ENCODE measurements around the gene TMEM131.

The TMEM131 gene

DNA sequence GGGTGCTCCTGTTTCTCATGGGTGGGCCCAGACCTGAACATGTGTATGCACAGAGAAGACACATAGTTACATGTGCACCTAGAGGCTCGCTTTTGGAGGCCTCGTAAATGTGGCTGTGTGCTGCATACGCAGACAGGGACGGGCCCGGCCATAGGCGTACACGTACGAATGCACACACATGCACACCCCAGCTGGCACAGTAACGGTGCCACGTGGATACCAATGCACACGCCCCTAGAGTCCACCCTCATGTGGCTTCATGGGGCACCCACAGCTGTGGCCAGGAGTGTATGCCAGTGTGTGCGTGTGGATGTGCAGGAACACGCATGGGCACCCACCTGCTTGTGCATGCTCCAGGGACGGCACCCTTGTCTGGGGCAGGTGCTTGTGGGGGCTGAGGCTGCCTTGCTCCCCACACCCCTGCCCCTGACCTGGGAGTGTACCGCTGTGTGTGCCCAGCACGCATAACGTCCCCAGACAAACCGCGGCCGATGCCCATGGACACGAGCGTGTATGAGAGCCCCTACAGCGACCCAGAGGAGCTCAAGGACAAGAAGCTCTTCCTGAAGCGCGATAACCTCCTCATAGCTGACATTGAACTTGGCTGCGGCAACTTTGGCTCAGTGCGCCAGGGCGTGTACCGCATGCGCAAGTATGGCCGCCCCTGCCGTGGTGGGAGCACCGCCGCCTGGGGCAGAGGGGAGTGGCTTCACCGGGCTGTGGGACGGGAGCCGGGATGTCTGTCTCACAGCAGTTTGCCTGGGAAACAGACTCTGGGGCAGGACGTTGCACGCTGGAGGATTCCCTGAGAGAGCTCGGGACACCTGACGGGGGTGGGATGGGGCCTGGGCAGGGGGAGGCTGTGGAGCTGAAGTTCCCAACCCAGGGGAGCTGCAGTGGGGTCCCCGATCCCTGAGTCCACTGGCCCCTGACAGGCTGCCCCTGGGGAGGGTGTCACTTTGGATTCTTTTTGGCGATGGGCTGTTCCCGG is 261.4 kb downstream of the TMEM131 start:
- peak; percentile 7 for DNase-seq

DNA sequence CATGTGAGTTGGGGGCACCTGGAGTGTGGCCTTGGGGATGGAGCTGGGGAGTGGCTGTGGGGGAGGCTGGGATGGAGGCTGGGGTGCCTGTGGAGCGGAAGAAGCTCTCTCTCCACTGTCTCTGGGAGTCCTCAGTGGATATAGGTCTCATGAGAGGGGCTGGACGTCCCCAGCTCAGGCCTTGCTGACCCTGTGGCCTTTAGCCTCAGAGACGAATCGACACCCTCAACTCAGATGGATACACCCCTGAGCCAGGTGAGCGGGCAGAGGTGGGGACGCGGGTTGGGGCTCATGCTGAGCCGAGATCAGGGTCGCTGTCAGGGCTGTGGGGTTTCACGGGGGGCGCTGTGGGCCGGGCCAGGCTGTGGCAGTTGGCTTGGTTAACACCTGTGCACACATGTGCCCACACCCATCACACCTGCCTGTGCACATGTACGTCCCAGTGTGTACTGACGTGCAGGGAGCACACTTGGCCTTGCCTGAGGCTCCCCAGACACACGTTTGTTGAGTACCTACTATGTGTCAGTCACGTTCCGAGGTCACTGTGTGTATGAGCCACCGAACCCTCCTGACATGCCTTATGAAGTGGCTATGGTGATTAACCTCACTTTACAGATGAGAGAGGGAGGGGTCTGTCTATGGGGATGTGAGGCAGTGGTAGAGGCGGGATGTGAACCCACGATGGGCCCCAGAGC is 262.3 kb downstream of the TMEM131 start:
- DNase-seq = peak; percentile 7

DNA sequence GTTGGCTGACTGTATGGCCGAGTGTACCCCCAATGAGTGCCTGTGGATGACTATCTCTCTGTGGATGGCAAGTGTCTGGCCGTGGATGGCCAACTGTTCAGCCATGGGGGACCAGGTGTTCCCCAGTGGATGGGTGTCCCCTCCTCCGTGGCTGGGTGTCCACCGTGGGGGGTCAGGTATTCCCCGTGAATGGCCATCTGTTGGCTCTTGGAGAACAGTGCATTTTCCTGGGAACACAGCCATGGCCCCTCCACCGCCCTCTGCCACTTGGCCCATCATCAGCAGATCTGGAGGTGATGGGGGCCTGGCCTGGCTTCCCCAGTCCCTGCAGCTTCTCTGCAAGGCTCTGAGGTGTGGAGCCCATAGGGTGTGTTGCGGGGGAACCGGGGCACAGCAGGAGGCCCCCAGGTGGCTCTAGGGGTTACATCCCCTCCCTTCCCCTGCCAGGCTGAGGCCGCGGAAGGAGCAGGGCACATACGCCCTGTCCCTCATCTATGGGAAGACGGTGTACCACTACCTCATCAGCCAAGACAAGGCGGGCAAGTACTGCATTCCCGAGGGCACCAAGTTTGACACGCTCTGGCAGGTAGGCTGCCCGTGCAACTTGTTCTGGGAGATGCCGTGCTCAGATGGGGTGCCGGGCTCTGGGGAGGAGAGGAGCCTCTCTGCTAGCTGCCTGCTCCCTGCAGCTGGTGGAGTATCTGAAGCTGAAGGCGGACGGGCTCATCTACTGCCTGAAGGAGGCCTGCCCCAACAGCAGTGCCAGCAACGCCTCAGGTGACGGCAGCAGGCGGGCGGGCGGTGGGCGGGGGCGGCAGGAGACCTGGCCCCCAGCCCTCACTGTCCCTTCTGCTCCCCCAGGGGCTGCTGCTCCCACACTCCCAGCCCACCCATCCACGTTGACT is 263.1 kb downstream of the TMEM131 start:
- no peak for DNase-seq

DNA sequence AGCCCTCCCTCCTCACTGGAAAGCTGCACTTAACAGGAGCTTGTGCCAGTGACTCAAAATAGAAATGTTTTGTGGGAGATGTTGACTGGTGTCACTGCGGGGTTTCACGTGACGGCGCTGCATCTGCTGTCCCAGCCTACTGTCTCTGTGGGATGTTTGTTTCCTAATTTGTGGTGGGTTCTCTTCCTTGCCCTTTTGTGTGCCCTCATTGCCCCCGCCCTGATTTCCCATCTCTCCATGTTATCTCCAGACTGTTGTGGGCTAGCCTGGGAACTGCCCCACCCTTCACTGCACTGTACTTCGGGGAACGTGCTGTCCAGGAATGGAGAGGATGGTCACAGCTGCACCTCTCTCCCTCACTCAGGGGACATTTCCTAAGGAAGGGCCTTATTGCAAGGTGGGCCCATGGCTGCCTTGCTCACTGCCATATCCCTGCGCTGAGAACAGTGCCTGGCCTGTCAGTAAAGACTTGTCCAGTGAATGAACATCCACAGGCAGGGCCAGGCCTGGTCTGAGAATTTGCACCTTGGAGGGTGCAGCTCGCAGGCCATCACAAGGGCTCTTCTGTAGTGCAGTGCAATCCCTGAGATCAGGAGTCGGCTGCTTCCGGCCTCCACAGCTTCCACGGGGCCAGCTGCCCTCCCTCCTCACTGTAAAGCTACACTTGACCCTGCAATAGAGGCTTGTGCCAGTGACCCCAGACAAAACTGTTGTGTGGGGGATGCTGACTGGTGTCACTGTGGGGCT is 264.3 kb downstream of the TMEM131 start:
- no peak for DNase-seq

DNA sequence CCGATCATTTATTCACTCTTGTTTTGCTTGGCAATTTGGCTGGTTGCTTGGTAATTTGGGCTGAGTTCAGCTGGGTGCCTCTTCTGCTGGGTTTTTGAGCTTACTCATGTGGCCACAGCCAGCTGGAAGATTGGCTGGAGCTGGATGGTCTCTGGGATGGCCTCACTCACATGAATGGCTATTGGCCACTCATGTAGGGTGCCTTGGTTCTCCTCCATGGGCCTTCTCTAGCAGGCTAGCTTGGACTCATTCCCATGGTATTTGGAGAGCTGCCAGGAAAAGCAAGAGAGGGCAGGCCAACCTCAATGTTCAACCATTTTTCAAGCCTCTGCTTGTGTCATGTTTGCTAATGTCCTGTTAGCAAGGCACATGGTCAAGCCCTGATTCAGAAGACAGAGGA is 265.5 kb downstream of the TMEM131 start:
- no peak for DNase-seq

DNA sequence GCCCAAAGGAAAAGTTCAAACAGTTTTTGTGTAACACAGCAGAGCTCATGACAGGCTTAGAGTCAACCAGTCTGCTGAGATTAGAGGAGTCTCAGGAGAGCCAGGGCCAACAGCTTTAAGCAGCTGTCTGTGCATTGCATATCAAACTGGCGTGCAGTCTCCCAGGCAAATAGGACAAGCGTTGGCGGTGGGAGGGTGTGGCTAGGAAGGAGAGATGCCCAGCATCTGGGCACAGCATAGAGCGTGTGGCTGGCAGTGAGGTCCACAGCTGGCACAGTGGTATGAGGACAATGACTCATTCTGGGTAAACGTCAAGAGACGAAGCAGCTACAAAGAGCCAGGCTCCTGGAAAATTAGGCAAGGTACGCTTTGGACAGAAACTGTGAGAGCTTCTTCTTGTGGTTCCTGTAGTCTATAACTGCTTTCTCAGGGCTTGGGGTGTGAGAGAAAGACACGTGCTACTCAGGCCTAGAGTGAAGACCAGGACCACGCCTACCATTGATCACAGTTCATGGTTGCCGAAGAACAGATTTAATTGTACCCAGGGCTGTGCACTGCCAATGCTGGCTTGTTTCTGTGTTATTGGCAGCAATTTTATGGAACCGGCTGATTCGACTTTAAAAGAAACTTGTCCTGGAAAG is 267.5 kb downstream of the TMEM131 start:
- no peak for DNase-seq

GRCh38 chr2:97727296-97727695 is 268.5 kb downstream of the TMEM131 start:
- DNase-seq = no peak

DNA sequence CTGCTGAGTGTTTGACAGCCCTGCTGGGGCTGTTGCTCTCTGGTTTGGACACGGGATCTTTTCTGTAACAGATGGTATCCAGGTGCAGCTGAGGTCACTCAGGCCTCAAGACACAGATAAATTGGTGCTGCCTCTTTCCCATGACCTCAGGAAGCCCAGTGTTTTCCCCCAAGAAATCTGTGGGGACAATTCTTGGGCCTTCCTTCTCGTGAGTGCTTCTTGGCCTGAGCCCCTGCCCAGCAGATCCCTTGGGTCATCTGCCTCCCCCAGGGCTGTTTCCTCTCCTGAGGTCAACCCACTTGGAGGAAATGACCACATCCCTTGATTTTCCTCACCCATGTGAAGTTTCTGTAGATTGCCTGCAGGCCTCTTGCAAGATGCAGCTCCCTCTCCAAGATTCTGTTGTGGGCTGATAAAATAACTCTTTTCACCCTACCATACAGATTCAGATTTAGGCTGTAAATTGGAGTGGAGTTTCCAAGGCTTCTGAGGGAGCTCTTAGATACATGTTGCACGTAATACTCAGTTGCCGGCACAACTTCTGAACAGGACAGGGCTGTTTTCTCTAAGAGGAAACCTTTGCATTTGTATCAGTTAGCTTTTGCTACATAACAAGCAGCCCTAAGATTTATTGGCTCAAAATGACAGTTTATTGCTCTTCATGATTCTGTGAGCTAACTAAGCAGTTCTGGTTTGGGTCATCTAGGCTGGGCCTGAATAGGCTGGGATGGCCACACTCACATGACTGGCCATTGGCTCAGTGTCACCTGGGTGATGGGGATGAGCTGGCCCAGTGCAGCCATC is 269.3 kb downstream of the TMEM131 start:
- DNase-seq = no peak

DNA sequence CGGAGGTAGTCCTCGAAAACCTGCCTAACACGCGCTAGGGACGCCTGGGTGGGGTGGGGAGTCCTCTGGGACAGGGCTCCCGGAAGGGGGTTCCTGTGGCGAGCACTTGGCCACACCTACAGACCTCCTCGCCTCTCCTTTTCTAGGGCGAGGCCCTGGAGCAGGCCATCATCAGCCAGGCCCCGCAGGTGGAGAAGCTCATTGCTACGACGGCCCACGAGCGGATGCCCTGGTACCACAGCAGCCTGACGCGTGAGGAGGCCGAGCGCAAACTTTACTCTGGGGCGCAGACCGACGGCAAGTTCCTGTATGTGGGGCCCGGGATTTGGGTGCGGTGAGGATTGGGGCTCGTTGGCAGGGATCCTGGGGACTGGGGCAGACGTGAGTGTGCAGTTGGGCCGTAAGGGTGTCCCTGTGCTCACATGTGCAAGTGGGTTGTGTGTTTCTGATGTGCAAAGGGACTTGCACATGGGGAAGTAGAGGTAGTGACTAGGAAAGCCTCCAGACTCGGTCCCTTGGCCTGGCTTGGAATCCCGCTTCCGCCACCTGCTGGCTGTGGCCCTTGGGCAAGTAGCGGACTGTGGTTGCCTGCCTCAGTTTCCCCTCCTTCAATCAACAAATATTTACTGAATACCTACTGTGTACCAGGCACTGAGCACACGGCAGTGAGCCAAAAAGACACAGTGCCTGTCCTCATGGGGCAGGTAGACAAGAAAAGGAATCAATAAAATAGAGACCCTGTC is 270.6 kb downstream of the TMEM131 start:
- DNase-seq = no peak

DNA sequence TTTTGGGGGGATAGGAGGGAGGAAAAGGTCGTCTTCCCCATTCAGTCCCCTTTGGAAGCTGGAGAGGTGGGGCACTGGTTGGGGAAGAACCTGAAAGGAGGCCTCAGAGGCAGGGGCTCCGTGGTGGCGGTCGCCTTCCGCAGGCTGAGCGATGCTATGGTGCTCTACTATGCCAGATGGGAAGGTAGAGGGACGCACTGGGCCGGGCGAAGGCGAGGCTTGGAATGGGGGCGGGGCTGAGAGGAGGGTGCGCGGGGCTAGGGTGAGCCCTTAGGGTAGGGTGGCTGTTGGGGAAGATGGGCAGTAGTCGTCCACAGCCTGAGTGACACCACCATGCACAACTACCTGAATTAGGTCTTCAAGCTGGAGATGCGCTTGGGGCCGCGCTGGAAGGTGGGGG is 271.2 kb downstream of the TMEM131 start:
- no peak for DNase-seq

DNA sequence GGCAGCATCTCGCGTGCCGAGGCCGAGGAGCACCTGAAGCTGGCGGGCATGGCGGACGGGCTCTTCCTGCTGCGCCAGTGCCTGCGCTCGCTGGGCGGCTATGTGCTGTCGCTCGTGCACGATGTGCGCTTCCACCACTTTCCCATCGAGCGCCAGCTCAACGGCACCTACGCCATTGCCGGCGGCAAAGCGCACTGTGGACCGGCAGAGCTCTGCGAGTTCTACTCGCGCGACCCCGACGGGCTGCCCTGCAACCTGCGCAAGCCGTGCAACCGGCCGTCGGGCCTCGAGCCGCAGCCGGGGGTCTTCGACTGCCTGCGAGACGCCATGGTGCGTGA is 271.7 kb downstream of the TMEM131 start:
- no peak for DNase-seq

DNA sequence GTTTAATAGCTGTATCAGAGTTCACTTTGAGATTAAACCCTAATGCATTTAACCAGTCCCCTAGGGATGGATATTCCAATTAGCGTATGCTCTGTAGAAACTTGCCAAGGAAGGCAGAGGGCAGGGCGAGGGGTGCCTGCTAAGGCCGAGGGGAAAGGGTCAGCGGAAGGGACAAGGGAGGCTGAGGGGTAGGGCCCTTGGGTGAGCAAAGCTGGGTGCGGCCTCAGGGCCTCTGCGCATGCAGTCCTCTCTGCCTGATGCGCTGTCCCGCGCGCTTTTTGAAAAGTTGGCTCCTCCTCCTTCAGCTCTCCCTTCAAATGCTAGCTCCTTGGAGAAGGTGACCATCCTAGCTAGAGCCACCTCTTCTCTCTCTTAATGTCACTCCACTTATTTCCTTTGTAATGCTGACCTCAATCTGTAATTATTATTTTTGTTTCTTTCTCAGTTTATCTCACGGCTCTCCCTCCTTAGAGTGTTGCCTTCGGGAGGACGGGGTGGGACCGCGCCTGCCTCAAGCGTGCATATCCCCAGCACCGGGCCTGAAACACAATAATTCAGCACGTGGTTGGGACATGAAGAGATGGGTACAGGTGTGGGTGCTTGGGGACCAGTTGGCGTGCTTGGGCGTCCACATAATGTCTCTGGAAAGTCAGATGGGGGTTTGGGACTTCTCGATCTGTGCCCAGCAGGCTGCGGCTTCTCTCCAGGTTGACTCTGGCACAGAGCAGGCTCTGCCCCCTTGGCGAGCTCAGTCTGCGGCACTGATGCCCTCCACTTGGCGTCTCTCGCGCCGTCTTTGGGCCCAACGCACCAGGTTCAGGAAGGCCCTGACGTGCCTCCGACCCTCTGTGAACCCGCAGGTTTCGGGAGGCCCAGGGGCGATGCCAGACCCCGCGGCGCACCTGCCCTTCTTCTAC is 272.3 kb downstream of the TMEM131 start:
- no peak for DNase-seq

DNA sequence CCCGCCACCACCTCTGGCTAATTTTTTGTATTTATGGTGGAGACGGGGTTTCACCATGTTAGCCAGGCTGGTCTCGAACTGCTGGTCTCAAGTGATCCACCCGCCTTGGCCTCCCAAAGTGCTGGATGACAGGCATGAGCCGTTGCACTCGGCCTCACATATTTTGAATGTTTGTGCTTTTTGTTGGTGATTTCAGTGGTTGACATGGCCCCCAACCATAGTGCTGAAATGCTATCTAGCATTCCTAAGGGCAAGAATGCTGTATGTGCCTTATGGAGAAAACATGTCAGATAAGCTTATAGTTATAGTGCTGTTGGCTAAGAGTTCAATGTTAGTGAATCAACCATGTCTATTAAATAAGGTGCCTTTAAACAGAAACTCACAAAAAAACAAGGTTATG is 273.5 kb downstream of the TMEM131 start:
- no peak for DNase-seq

- no peak for DNase-seq
Measured at GRCh38 chr2:97720746-97721145, 275.0 kb downstream of the TMEM131 start.

DNA sequence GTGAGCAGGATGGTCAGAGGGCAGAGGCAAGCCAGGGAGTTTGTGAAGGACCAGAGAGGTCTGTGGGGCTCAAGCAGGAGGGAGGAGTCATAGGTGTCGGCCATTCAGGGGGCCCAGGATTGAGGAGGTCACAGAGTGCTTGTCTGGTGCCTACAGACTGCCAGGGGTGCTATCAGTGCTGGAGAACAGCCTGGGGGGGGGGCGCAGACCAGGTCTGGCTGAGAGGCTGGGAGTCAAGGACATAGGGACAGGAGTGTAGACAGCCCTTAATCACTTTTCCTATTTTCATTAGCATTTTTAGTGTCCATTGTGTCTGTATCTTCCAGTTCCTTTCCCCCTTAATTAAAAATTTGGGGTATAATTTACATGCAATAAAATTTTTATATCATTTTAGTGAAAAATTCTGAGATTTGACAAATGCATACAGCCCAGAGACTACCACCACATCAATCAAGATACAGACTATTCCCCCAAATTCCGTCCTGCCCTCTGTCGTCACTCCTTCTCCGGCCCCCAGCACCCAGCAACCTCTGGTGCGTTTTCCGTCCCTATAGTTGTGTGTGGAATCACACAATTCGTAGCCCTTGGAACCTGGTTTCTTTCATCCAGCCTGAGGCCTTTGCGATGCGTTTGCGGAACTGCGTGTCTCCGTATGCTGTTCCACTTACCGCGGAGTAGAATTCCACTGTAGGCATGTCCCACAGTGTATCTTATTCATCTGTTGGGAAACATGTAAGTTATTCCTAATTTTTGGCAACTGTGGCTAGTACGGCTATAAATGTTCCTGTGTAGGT is 276.2 kb downstream of the TMEM131 start:
- DNase-seq = no peak

DNA sequence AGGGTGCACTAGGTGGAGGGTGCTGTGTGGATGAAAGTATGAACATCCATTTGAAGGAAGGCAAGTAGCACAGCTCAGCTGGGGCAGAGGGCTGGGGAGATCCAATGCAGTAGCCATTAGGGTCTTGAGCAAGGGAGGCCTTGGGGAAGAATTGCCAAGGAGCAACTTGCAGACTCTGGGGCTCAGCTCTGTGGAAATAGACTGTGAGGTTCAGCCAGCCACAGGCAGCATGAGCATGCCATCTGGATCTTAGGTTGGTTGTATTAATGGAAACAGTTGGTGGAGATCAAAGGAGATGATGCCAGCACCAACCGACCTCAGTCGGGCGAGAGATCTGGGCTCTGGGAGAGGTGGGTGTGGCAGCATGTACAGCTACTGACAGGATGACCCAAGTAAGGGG is 276.8 kb downstream of the TMEM131 start:
- DNase-seq = no peak

DNA sequence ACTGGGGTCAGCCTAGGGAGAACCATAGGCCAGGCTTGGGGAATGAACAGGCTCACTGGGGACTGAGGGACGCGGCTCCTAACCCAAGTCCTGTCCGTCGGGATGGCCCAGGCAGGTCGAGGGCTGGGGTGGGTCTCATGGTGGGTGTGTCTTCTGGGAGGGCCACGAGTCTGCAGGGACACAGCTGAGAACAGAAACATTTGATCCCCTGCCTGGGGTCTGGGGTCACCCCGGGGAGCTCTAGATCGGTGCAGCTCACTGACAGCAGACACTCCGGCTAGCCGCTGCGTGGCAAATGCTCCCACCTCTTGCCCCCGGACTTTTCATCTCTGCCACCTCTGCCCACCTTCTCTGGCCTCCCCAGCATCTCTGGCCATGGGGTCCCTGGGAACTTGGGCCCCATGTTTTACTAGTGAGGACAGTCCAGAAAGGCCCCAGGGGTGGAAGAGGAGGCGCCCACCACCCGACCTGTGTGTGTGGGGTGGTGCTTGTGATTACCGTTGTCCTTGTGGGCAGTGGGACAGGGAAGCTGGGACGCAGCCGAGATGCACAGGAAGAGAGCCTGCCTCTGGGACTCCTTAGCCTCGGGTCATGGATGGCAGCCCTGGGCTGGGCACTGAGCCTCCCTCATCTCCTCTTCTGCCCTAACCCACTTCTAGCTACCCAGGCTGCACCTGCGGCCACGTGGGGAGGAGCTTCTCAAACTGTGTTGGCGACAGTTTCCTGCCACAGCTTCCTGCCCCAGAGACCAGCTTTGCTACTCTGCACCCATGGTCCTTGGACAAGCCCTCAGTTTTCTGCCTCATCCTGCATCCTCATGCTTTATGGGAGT is 277.5 kb downstream of the TMEM131 start:
- DNase-seq = peak; percentile 66
